HG03039 (cell line): ENCODE results near the gene NEK9.

Source experiments
- ATAC-seq: cut with Tn5 transposase; IDR thresholded peaks from one replicate; pipeline ENCODE4 v1.9.1; 2021; ENCODE audit warnings: mild to moderate bottlenecking, moderate library complexity; ENCODE audit not compliant: unreplicated experiment

The NEK9 gene

DNA sequence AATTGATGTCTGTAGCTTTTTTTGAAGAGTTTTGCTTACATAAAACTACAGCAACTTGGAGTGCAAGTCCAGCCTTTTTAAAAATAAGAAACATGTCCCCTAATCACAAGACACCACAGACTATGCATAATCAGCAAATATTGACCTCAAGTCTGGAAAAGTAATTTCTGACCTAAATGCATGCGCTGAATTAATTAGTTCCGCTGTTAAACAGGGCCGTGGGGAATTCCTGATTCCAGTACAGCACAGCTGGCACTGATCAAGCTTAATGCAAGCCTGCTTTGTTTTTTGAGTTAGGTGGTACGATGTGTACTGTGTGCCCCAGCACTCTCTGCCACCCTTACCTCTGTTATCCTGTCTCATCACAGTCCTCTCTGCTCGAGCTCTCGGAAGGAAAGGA, 84.8 kb downstream of the NEK9 start:
- ATAC-seq = no peak

DNA sequence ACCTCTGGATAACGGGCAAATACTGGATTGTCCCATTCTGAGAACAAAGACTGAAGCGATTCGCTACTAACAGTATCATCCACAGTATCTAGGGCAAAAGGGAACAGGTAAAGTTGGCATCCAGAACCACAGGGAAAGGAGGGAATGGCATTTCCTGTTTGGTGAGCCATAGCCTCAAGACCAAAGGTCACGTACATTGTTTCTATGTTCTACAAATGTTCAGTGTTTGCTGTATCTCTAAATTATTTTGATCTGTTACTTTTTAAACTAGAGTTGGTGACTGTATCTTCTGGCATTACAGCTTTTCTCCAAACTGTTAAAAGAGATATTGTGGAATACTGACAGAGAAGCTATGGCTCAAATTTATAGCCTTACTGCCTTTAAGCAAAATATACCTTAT, 85.2 kb downstream of the NEK9 start:
- no peak for ATAC-seq

DNA sequence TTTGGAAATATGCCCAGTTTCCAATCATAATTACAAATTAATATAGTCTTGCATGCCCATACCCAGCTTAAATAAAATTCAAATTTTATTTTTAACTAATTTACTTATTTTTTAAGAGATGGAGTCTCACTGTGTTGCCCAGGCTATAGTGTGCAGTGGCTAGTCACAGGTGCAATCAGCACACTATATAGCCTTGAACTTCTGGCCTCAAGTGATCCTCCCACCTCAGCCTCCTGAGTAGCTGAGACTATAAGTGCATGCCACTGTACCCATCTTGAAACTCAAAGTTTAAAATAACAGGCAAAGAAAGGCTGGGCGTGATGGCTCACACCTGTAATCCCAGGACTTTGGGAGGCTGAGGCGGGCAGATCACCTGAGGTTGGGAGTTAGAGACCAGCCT, 85.9 kb downstream of the NEK9 start:
- ATAC-seq = no peak

GRCh38 chr14:75040507-75040906, 86.3 kb downstream of the NEK9 start:
- no peak for ATAC-seq

- ATAC-seq = no peak
These were observed 93.9 kb downstream of the NEK9 start for GRCh38 chr14:75032939-75033338.

GRCh38 chr14:75030147-75030546, 96.7 kb downstream of the NEK9 start:
- ATAC-seq = no peak
